HG02763 (cell line): ENCODE data around the gene LIMA1.
"Not testable (repeated sequence)": the region's sequence is repeated elsewhere in the genome, so short reads cannot be mapped to it uniquely, and the experiment has no call there.

Experiments
- ATAC-seq: cut with Tn5 transposase; IDR thresholded peaks from one replicate; pipeline ENCODE4 v1.9.1; 2021; ENCODE audit warnings: mild to moderate bottlenecking, moderate library complexity; ENCODE audit not compliant: unreplicated experiment

LIMA1 gene

DNA sequence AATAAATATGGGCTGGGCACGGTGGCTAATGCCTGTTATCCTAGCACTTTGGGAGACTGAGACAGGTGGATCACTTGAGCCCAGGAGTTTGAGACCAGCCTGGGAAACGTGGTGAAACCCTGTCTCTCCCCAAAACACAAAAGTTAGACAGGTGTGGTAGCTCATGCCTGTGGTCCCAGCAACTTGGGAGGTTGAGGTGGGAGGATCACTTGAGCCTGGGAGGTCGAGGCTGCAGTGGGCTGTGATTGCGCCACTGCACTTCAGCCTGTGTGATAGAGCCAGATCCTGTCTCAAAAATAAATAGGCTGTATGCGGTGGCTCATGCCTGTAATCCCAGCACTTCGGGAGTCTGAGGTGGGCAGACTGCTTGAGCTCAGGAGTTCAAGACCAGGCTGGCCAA lies 135.3 kb downstream of the LIMA1 start:
- not testable (repeated sequence) for ATAC-seq

DNA sequence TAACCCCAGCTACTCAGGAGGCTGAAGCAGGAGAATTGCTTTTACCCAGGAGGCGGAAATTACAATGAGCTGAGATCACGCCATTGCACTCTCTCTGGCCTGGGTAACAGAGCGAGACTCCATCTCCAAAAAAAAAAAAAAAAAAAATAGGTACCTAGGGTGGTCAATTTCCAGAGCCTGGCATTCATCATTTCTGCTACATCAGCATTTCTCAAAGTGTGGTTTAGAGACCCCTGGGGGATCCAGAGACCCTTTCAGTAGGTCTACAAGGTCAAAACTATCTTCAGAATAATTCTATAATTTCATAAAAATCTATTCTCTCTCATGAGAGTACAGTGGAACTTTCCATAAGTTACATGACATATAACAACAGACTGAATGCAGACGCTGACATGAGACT lies 136.0 kb downstream of the LIMA1 start:
- ATAC-seq = no peak

DNA sequence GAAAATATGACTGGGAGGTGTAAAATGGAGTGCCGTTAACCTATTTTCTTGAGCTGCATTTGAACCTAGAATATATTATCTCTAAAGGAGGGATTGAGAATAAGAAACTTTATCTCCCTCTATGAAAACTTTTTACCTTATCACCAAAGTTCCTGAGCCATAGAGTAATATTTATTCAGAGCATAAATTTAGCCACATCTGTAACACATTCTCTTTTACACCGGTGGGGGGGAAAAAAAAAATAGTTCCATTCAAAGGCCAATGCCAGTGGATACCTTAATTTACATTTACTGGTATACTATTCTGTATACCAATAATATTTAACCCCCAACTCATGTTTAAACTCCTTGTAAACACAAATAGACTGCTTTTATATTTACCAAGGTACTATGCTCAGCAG lies 137.9 kb downstream of the LIMA1 start:
- ATAC-seq = no peak

DNA sequence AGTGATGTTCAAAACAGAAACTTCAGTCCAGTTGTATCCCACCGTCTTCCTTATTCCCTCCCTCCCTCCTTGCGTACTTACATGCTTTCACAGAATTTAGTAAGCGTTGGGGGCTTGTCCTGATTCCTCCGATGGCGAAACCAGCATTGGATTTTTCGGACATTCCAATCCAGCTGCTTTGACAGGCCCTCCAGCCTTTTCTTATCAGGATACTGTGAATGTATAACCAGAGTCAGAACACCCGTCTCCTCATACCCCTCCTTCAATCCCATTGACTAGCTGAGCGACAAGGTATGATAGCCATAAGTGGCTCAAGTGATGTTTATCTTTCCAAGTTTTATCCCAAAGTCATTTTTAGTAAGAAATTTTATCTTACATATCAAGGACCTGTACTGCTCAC lies 140.3 kb downstream of the LIMA1 start:
- ATAC-seq = no peak

DNA sequence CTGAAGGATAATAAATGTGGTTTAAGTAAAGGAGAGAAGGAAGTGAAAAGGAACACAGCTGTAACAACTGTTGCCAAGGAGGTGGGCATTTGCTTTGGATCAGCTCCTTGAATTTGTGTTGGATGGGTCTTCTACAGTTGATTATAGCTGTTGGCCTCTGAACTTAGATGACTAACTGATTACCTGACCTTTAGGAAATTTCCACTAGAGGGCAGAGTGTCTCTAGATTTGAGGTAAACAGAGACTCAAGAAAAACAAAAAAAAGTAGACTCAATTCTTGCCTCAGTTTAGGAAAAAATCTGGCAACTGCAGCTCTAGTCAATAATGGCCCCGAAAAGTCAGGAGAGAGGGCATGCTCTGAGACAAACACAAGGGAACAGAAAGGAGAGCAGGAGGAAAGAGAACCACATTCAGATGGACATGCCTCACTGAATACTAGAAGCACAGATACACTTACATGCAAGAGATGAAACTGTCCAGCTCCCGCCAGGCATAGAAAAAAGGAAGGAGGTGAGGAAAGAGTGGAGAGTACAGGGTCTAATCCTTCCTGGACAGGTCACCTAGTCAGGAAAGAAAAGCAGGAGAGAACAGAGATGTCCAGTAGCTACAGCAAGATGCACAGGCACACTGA lies 150.7 kb downstream of the LIMA1 start:
- ATAC-seq = no peak

DNA sequence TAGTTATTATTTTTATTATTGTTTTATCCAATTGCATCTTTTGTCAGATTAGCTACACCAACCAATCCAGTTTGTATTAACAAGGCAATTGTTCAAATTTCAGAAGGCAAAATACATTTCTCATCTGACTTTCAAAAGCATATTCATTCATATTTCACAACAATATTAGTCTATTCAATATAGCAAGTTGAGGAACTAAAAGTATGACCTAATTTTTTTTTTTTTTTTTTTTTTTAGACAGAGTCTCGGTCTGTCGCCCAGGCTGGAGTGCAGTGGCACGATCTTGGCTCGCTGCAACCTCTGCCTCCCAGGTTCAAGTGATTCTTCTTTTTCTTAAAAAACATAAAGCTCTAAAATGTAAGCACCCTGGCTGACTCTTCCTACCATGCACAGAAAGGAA lies 154.0 kb downstream of the LIMA1 start:
- ATAC-seq = no peak

DNA sequence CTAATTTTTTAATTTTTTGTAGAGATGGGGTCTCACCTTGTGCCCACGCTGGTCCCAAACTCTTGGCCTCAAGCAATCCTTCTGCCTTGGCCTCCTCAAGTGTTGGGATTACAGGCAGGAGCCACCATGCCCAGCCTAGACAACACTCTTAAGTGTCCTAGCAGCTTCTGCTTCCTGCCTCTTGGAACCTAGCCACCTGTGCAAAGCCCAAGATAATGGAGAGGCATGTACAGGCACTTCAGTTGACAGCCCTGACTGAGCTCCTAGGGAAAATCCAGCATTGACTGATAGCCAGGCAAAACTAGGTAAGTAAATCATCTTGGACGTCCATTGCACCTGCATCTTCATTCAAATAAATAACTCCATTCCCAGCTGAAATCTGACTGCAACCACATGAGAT lies 155.8 kb downstream of the LIMA1 start:
- ATAC-seq = no peak
